ENCODE measurements around the gene DPF3.

Gene DPF3

GRCh38 chr14:72904840-72905561 is 11.1 kb upstream of the DPF3 start:
- in situ Hi-C loops (cut with HindIII; ENCODE audit: low sequenced_read_pairs) = no loop called here

- in situ Hi-C loops (cut with HindIII; ENCODE audit: low sequenced_read_pairs) = no loop called here
Observed at GRCh38 chr14:72904218-72904617, 10.3 kb upstream of the DPF3 start.

DNA sequence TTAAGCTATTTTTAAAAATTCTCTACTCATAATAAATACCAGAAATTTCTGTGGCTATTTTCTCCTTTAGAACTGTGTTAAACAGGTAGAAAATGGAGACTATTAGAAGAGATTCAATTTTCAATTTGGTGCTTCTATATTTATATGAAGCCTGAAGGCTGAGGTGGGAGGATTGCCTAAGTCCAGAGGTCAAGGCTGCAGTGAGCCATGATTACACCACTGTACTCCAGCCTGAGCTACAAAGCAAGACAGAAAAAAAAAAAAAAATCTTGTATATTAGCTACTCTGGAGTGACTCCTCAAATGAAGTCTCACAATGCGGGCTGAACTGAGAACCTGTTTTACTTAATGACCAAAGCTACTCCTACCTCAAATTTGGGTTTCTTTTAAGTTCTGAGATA is 9.8 kb upstream of the DPF3 start:
- in situ Hi-C loops (cut with HindIII; ENCODE audit: low sequenced_read_pairs) = no loop called here

- in situ Hi-C loops (cut with HindIII; ENCODE audit: low sequenced_read_pairs) = no loop called here
Observed at GRCh38 chr14:72902801-72903530, 9.1 kb upstream of the DPF3 start.

DNA sequence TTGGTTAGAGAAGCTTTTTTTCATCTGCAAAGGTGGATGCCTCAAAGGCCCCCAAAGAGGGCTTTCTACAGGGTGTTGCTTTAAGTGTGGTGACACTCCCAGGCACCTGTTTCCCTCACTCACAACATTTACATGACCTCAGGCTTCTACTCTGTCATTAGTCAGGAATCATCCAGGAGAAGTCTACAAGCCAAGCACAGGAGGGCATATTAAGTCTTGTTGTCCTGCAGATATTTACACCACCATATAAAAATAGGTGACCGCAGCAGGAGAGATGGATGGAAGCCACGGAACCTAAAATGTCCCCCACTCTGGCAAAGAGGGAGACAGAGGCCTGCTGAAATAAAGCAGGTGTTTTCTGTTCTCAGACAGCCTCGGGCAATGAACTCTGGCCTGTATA is 7.5 kb upstream of the DPF3 start:
- in situ Hi-C loops (cut with HindIII; ENCODE audit: low sequenced_read_pairs) = no loop called here

DNA sequence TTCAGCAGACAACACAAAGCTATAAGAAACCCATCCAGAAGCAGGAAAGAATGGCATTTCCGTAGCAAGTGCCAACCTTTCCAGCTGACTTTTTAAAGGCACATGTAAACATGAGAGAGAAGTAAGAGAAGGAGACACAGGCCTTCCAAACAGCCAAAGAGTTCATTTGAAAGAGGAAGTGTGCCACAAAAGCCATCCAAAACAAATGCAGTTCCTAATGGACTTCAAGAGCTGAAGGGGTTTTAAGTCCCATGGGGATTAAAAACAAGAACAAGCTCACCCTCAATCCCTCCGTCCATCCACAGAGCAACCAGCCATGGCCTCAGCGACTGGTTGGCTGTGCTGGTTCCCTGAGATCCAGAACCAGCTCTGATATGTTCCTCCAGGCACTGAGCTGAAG is 4.5 kb upstream of the DPF3 start:
- in situ Hi-C loops (cut with HindIII; ENCODE audit: low sequenced_read_pairs) = no loop called here

GRCh38 chr14:72894623-72895378 is 900 bp upstream of the DPF3 start:
- in situ Hi-C loops (cut with HindIII; ENCODE audit: low sequenced_read_pairs) = no loop called here

DNA sequence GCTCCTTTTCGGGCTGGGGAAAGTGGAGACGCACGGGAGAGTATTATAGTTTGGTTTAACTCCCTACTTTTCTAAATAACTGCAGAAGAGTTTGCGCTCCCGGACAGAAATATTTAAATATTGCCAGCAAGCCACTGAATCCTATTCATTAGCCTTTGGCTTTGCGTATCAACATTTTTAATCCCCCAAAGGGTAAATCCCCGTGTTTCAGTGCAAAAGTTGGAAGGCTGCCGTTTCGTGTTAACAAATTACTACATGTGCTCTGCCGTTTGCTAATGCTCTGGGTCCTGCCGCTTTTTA is 372 bp upstream of the DPF3 start:
- in situ Hi-C loops (cut with HindIII; ENCODE audit: low sequenced_read_pairs) = no loop called here

DNA sequence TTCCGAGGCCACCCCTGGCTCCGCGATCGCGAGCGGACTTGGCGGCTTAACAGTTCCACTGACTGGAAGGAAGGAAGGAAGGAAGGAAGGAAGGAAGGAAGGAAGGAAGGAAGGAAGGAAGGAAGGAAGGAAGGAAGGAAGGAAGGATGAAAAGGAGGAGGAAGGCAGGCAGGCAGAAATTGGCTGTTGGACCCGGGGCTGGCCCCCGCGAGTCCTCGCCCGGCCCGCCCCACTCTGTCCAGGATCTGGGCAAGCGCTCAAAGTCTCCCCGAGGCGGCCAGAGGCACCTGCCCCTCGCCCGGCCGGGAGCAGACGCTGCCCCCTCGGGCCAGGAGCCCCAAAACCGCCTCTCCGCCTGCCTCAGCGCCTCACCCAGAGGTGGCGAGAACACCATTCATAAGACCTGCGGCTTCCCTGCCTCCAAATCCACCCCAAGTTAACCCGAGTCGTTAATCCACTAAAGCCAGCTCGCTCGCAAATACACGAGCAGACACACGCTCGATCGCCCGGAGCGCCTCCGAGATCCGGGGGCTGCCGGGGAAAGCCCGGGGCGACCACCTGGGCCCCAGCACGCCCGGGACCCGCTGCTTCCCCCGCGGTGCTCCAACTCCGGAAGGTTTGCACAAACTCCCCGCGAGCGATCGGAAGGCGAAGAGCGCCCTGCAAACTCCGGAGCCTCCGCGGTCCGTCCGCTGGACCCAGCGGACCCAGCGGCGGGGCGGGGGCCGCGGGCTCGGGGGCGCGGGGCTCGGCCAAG is 844 bp downstream of the DPF3 start:
- in situ Hi-C loops (cut with HindIII; ENCODE audit: low sequenced_read_pairs) = no loop called here

GRCh38 chr14:72892103-72892878 is 1.6 kb downstream of the DPF3 start:
- in situ Hi-C loops (cut with HindIII; ENCODE audit: low sequenced_read_pairs) = no loop called here

DNA sequence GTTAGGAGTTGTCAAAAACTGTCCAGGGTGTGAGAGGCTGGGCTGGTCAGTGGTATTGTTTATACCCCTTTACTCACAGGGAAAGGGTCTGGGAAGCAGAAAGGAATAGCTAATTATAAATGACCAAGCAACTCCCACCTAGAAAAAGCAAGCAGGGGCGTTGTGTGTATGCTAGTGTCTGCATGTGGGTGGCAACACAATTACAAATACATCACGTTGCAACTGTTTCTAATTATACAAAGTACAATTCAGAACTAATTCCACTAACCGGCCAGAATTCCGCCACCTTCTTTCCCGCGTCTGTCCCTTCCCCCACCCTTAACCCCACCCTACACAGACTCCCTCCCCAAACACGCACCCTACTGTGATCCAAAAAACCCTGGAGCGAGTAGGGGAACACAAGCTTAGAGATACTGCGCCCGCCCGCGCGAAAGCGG is 2.2 kb downstream of the DPF3 start:
- in situ Hi-C loops (cut with HindIII; ENCODE audit: low sequenced_read_pairs) = no loop called here

DNA sequence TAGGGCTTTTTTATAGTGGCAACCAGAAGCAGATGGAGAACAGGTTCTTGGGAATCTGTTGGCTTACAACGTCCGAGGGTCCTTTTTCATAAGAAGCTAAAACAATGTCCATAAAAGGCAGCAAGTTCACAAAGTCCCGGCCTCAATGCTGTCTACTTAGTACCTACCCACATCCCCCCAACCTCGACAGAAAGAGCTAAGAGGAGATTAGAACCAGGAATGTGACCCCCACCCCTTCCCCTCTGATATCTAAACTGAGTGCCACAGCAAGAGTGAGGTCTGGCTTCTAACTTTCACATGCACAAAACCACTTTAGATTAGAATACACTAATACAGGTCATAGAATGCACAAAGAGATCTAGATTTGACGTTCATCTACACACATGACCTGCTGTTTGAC is 4.5 kb downstream of the DPF3 start:
- in situ Hi-C loops (cut with HindIII; ENCODE audit: low sequenced_read_pairs) = no loop called here

GRCh38 chr14:72888636-72889201 is 5.2 kb downstream of the DPF3 start:
- in situ Hi-C loops (cut with HindIII; ENCODE audit: low sequenced_read_pairs) = no loop called here

DNA sequence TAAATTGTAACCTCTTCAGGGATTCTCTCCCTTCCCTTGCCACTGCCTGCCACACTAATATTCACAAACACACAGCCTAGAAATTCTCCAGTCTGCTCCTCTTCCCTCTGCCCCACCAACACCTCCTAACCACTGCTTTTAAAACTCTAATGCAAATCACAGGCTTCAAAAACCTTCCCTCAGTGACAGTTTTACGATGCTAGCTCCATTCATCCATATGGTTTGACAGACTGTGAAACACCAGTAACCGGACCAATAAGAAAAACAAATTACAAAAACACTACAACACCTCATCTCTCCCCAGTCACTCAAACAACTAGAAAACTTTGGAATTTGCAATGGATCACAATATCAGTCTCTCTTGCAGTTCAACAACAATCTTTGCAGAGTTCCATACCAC is 5.7 kb downstream of the DPF3 start:
- in situ Hi-C loops (cut with HindIII; ENCODE audit: low sequenced_read_pairs) = no loop called here

GRCh38 chr14:72887514-72887913 is 6.4 kb downstream of the DPF3 start:
- in situ Hi-C loops (cut with HindIII; ENCODE audit: low sequenced_read_pairs) = no loop called here

GRCh38 chr14:72884386-72884785 is 9.5 kb downstream of the DPF3 start:
- in situ Hi-C loops (cut with HindIII; ENCODE audit: low sequenced_read_pairs) = no loop called here

GRCh38 chr14:72883961-72884360 is 9.9 kb downstream of the DPF3 start:
- in situ Hi-C loops (cut with HindIII; ENCODE audit: low sequenced_read_pairs) = no loop called here

GRCh38 chr14:72883109-72883508 is 10.8 kb downstream of the DPF3 start:
- in situ Hi-C loops (cut with HindIII; ENCODE audit: low sequenced_read_pairs) = no loop called here

DNA sequence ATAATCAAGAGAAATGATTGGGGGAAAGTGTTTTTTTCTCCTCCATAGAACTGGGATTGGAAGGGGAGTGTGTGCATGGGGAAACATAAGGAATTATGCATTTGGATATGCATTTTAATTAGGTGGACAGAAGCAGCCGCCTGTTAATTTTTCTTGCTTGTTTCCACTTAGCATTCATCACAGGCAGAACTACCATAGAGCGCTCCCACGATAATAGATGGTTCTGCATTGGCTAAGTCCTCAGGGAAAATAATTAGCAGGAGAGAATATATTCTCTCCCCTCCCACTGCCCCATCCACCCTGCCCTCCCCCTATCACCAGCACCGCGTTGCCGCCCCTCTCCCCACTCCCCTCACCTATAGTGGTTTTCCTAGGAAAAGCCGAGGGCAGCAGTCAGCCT is 11.4 kb downstream of the DPF3 start:
- in situ Hi-C loops (cut with HindIII; ENCODE audit: low sequenced_read_pairs) = no loop called here

DNA sequence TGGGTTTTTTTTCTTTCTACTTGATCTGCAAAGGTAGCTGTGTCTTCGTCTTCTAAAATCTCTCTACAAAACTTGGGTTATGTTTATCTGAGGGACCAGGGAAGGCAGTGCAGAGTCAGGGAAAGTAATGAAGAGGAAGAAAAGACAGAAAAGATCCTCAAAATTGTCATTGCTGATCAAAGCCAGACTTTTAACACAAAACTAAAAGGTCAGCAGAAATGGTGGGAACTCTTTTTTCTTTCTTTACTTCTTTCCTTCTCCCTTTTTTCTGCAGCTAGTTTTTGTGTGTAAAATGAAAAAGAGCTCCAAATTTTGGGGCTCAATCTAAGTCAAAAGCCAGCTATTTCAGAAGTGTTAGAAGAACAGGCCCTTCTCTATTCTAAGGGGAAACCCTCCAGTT is 11.9 kb downstream of the DPF3 start:
- in situ Hi-C loops (cut with HindIII; ENCODE audit: low sequenced_read_pairs) = no loop called here
